HG03280 (cell line): ENCODE data around the gene RBCK1.
"Not testable (repeated sequence)": the region's sequence is repeated elsewhere in the genome, so short reads cannot be mapped to it uniquely, and the experiment has no call there.

Experiments
- ATAC-seq: cut with Tn5 transposase; IDR thresholded peaks from one replicate; pipeline ENCODE4 v1.9.1; 2021; ENCODE audit warnings: mild to moderate bottlenecking, moderate library complexity; ENCODE audit not compliant: unreplicated experiment

RBCK1 gene

DNA sequence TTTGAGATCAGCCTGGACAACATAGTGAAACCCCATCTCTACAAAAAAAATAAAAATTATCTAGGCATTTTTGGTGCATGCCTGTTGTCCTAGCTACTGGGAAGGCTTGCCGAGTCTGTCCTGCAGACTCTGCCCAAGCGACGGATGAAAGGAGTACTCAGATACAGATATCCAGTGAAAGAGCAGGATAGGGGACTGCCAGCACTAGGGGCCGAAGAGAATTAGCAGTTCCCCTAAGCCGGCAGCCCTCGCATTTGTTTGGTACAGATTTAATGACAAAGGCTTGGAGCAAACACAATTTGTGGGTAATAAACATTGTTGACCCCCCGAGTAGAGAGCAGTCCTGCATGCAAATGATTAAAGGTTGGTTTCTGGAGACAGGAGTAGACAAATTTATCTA, 59.7 kb downstream of the RBCK1 start:
- no peak for ATAC-seq

DNA sequence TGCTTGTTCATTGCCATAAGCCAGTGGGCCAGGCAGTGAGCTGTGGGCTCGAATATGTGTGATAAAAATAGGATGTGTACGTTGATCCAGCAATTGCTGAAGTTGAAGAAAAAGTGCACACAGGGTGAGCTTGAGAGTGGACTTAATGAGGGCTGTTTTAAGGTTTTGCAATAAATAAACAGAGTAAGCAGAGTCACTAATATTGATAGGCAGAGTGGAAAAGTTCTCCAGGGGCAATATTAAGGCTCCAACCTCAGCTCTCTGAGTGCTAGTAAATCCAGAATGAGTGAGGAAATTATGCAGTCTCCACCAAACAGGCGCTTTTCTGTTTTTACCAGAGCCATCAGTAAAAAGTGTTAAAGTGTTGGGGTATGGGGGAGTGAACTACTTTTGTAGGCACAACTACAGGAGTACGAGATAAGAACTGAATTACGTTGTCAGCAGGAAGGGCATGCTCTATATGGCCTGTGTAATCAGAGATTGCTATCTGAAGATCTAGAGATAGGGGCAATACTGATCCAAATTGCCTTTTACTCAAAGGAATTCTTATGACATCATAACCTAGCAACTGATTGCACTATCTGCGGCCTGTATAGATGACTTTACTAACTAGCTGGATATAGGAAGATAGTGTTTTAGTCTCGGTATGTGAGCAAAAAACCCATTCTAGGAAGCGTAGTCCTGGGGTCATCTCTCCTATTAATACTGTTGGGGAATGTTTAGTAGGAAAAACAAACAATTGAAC, 61.8 kb downstream of the RBCK1 start:
- ATAC-seq: no peak

DNA sequence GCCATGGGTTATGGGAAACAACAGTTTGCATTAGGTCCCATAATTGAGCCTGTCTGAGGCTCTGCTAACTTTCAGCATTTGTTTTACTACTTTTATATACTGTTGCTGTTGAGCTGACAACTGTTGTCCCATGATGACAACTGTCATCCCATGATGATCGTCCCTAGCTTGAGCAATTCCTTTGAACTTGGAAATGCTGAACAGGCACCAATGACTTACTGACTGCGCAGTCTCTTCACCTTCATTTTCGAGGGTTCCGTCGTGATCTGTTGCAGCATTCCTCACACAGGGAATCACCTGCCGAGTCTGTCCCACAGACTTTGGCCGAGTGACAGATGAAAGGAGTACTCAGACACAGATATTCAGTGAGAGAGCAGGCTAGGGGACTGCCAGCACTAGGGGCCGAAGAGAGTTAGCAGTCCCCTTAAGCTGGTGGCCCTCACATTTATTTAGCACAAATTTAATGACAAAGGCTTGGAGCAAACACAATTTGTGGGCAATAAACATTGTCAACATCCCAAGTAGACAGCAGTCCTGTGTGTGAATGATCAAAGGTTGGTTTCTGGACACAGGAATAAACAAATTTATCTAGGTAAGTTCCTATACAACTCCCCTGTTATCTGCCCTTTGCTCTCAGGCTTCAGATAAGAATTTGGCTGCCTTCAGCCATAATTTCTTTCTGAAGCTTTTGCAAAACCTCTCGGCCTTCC, 64.2 kb downstream of the RBCK1 start:
- no peak for ATAC-seq

DNA sequence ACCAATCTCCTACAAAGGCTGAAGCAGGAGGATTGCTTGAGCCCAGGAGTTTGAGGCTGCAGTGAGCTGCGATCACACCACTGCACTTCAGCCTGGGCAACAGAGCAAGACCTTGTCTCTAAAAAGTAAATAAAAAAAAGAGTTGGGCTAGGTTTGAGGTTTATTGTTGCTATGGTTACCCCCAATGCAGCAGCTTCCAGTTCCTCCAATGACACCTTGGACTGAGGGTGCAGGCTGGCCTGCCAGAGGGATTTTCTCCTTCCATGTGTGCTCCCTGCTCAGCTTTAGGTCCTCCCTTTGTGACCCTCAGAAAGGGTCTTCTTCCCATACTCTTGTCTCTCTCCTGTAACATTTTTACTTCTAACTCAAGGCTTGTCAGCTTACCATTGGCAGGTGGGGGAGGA, 64.8 kb downstream of the RBCK1 start:
- no peak for ATAC-seq

DNA sequence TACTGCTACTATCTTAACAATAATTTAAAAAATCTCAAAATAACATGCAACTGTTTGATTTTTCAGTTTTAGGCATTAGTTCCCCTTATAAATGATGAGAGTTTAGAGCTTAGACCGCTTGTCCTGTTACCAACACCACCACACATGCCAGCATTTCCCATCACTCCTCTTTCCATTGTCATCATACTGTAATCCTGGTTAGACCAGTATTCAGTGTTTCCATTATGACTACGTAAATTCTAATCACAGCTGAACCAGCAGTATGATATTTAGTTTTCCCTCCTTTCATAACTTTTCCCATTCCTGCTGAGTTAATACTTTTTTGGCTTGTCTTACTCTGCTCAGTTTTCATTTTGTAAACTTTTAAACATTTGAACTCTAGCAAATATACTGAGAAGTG, 66.5 kb downstream of the RBCK1 start:
- ATAC-seq: no peak

DNA sequence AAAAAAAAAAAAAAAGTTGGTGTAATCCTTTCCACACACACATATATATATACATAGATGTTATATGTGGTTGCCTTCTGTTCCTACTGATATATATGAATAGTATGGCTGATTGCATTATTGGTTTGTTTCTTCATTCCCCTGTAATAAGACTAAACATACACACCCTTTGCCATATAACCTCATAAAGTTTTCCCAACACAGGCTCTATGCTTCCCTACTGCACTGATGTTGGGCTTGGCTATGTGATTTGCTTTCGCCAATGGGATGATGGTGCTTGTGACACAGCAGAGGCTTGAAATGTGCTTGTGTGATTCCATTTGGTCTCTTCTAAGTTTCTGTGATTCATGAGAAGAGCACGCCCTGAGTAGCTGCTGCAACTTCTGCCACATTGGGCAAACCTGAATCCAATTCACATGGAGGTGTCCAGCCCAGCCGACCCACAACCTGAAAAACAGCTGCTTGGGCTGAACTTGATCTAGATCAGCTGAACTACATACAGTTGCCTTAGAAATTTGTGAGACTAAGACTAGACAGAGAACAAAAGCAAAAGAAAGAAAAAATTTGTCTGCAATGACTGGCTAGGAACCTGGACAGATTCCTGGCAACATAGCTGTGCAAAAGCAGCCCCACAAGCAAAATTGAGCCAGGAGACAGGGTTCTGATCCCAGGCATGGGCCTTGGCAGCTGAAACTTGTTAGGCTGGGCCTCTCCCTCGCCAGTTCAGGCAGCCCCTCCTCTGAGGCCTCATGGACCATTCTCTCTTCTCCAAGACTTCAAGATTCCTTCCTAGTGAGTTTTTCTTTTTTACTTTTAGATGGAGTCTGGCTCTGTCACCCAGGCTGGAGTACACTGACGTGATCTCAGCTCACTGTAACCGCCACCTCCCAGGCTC, 67.6 kb downstream of the RBCK1 start:
- ATAC-seq: no peak

DNA sequence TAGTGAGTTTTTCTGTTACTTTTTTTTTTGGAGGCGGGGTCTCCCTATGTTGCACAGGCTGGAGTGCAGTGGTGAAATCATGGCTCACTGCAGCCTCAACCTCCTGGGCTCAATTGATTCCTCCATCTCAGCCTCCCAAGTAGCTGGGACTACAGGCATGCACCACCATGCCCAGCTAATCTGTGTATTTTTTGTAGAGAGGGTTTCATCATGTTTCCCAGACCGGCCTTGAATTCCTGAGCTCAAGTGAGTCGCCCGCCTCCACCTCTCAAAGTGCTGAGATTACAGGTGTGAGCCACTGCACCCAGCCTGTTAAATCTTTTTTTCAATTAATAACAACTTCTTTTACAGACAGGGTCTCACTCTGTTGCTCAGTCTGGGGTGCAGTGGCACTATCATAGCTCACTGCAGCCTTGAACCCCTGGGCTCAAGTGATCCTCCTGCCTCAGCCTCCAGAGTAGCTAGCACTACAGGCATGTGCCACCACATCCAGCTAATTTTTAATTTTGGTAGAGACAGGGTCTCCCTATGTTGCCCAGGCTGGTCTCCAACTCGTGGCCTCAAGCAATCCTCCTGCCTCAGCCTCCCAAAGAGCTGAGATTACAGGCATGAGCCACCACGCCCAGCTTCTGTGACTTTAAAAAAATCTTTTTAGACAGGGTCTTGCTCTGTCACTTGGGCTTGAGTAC, 68.6 kb downstream of the RBCK1 start:
- ATAC-seq: not testable (repeated sequence)

DNA sequence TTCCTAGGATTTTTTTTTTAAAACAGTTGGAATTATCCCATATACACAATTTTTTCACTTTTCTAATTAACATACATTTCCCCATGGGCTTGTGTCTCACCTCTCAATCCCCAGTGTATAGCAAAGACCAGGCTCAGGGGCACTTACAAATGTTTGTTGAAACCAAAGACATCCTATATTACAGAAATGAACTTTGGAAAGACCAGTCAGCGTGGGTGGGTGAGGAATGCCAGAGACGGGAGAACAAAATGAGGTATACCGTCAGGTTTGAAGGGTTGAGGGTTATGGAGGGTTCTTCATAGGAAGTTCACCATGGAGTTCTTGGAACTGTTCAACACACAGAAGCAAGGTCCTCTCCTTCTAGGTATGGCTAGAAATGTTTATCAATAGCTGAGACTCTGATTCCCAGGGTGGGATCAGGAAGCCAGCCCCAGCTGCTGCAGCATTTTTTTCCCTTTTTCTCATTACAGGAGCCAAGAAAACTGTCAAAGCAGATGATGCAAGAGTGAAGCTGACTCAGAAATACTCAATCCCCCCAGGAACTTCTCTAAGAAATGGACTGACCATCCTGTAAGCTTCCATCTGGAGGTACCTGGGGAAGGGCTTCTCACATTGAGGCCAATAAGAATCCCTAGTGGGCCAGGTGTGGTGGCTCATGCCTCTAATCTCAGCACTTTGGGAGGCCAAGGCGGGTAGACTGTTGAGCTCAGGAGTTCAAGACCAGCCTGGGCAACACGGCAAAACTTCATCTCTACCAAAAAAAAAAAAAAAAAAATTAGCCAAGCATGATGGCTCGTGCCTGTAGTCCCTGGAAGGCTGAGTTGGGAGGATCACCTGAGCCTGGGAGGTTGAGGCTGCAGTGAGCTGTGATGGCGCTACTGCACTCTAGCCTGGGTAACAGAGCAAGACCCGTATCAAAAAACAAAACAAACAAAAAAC, 70.2 kb downstream of the RBCK1 start:
- ATAC-seq: no peak

DNA sequence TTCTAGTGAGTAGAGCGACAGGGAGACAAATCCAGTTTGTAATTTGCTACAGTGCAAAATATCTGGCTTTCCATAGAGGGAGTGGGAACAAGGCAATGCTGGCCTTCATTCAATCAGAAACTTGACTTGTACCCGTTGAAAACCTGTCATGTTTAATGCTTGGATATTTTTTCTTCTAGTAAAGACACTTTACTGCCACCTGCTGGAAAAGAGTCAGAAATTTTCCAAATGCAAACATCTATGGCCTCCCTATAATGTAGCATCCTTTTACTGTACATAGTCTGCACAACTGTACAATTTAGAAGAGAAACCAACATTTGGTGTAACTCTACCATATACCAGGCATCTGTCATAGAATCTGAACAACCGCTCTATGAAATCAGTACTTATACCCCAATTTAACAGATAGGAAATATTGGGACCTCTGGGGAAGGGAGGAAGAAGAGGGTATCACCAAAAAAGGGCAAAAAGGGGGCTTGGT, 70.9 kb downstream of the RBCK1 start:
- ATAC-seq: no peak

DNA sequence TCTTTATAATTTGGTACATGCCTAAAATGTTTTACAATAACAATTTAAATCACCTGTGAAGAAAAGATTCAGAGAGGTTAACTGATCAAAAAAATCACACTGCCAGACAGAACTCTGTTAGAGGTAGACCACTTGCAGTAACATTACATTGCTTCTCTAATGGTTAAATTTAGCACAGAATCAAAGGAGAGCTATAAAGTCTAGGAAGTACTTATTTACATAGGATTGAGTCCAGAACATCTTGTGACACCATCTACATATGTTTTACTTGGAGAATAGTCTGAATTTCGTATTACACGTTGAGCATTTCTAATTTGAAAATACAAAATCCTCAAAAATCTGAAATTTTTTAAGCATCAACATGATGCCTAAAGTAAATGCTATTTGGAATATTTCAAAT, 71.4 kb downstream of the RBCK1 start:
- ATAC-seq: no peak

DNA sequence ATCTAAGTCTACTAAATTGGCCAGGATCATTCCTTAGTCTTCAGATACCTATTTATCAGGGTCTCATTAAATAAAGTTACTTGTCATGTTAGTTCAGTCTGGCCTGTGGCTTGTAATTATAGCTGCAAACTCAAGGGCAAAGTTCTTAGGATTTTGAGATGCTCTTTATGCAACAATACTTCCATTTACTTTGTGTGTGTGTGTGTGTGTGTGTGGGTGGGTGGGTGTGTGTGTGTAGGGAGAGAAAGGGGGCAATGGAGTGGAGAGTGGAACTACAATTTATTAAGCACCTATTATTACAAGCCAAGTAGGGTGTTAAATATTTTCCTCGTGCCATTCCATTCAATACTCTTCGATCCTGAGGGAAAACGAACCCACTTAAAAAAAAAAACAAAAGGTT, 71.9 kb downstream of the RBCK1 start:
- no peak for ATAC-seq

DNA sequence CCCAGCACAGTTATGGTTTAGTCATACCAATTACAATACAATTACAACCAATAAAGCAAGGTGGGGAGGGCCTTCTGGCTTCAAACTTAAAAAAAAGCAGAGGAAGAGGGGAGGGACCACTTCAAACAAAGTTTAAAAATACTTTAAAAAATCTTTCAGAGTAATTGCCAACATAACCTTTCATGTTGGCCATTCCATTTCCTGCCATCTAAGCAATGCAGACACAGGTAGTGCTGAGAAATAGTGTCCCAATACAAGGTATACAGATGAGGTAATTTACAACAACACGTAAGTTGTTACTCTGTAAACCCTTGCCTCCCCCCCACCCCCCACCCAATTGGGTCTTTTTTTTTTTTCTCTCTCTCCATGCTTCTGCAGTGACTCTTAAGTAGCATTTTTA, 73.1 kb downstream of the RBCK1 start:
- no peak for ATAC-seq
